Adrenal gland (tissue), 12 donors: ENCODE measurements around the gene ICOSLG. TPM values are rescaled to one million over a fixed set of nuclear protein-coding genes. Genes with fewer than 3 reads are reported as not detected.

ENCODE experiments used
- DNase-seq, 7 donors: peaks; one replicate each; pipeline ENCODE4 v3.0.0-alpha.2; 2019 to 2020
- H3K27ac ChIP-seq, 5 donors: fragments of 200-600 bp; sonication (generic) in 4 of 5; 1 replicate in 3 of 5; 2 replicates in 2 of 5; pipeline versions ENCODE4 v1.5.1 to v1.8.0; 2016 to 2020; ENCODE audit warnings: mild to moderate bottlenecking in 1 of 5
- H3K27me3 ChIP-seq: fragments of 200-600 bp; 2 replicates; pipeline ENCODE4 v1.8.0; 2021
- H3K36me3 ChIP-seq, 2 donors: fragments of 200-600 bp; replicated peaks in 1 of 2; 1 replicate in 1 of 2; 2 replicates in 1 of 2; pipeline versions ENCODE4 v1.5.1 to v1.8.0; 2018 to 2022
- H3K4me1 ChIP-seq, 2 donors: fragments of 200-600 bp; replicated peaks in 1 of 2; 1 replicate in 1 of 2; 2 replicates in 1 of 2; pipeline versions ENCODE4 v1.5.1 to v1.8.0; 2018 to 2021
- H3K4me3 ChIP-seq, 4 donors: fragments of 200-600 bp; sonication (generic) in 3 of 4; one replicate each; pipeline ENCODE4 v1.5.1; 2016 to 2018
- H3K9me3 ChIP-seq, 3 donors: fragments of 200-600 bp; sonication (generic) in 1 of 3; replicated peaks in 1 of 3; 1 replicate in 2 of 3; 2 replicates in 1 of 3; pipeline versions ENCODE4 v1.5.1 to v1.8.0; 2016 to 2021
- CTCF ChIP-seq, 6 experiments: fragments of 450-650 bp in 4 of 6; fragments of 200-600 bp in 2 of 6; sonication (generic) in 1 of 6; IDR thresholded peaks; 1 replicate in 5 of 6; 2 replicates in 1 of 6; pipeline versions ENCODE4 v1.5.1 to v1.8.0; 2016 to 2021; ENCODE audit warnings: antibody characterized with exemption in 6 of 6, mild to moderate bottlenecking in 2 of 6, moderate library complexity in 1 of 6
- POLR2A ChIP-seq, 2 donors: fragments of 450-650 bp; IDR thresholded peaks; one replicate each; pipeline ENCODE4 v1.6.1; 2017; ENCODE audit warnings: antibody characterized with exemption in 2 of 2, mild to moderate bottlenecking in 2 of 2, moderate library complexity in 1 of 2
- WGBS, 4 donors: extraction: QIAGEN DNeasy Blood & Tissue Kit in 2 of 4; methylation state at CpG; one replicate each; pipeline versions ENCODE4 v1.1.5 to v1.1.7; 2013 to 2017; 5-methylcytosine and 5-hydroxymethylcytosine counted together
- intact Hi-C, 2 donors: fragments of 100-400 bp; cut with DNase I; formaldehyde crosslinking; loops; one replicate each; pipeline versions ENCODE4 v1.14.1 to v1.15.0; 2022 to 2023
- polyA plus RNA-seq, 3 donors: library from polyadenylated mRNA; stranded (reverse); fragments of 200-250 nt in 2 of 3; fragments of 350-450 nt in 1 of 3; fragmentation: Illumina TruSeq in 1 of 3; extraction: RNeasy Lipid Tissue Mini Kit (QIAGEN cat#74804) in 1 of 3; gene quantifications; one replicate each; pipeline ENCODE4 v1.2.3, GENCODE V29; 2013 to 2014
- total RNA-seq, 9 donors: library from RNA; depleted of rRNA in 4 of 9; stranded (reverse); fragments of >200 nt in 4 of 9; fragments of 120-200 nt in 1 of 9; fragmentation: NEBNext Ultra II Directional in 1 of 9; extraction: Animal tissue kit (Norgen Biotek cat#: 25700) in 1 of 9; gene quantifications; one replicate each; pipeline versions ENCODE4 v1.1.0 to v1.2.4, GENCODE V29; 2013 to 2023
- donor health status: healthy with polysubstance abuse.
- donor health status: Bipolar disorder and iron deficiency.
- donor health status: DM: yes; HTN: yes; CAD: no.
- donor health status: DM: no; HTN: no; CAD: no.
- donor health status: DM: no; HTN: no; CAD: no.
- donor health status: DM: yes; HTN: yes; CAD: no.

ICOSLG gene
- total and polyA plus RNA-seq, 12 donors: 0.11 to 4.0 (median 1.7) TPM

GRCh38 chr21:44273046-44273445, 32.3 kb upstream of the ICOSLG start:
- H3K4me1 ChIP-seq: no peaks in the 10 kb centered on the region
- no peaks in the 10 kb centered on the region for H3K36me3 ChIP-seq
- no peak overlapping the region for H3K27ac ChIP-seq
- no peak overlapping the region for H3K4me3 ChIP-seq
- TF ChIP-seq POLR2A (IDR thresholded peaks at IDR 0.05) (no peak), CTCF (IDR thresholded peaks at IDR 0.05) (no peak)
- no peaks in the 10 kb centered on the region for H3K9me3 ChIP-seq
- no peaks in the 10 kb centered on the region for H3K27me3 ChIP-seq
- WGBS, 4 donors: 80 to 88% (median 84%) methylated on average over 1 to 7 of the region's 7 CpGs
- DNase-seq: peak in 1 of 7 donors; percentile 6
- intact Hi-C loops: no loop called here

GRCh38 chr21:44272284-44272858, 31.6 kb upstream of the ICOSLG start:
- intact Hi-C loops: no loop called here
- Histone ChIP-seq H3K27me3 (no peaks in the 10 kb centered on the region), H3K27ac (no peak overlapping the region), H3K4me3 (no peak overlapping the region), H3K4me1 (no peaks in the 10 kb centered on the region), H3K9me3 (no peaks in the 10 kb centered on the region), H3K36me3 (no peaks in the 10 kb centered on the region)
- DNase-seq: no peak
- TF ChIP-seq CTCF (IDR thresholded peaks at IDR 0.05) (no peak), POLR2A (IDR thresholded peaks at IDR 0.05) (no peak)
- 80 to 86% (median 83%) methylated on average over 11 to 18 of the region's 18 CpGs for whole genome bisulfite sequencing, 4 donors

GRCh38 chr21:44271558-44272283, 31.0 kb upstream of the ICOSLG start:
- Histone ChIP-seq H3K4me1 (no peaks in the 10 kb centered on the region), H3K27ac (no peak overlapping the region), H3K4me3 (no peak overlapping the region), H3K9me3 (no peaks in the 10 kb centered on the region), H3K36me3 (no peaks in the 10 kb centered on the region), H3K27me3 (no peaks in the 10 kb centered on the region)
- no peak for DNase-seq
- TF ChIP-seq CTCF (IDR thresholded peaks at IDR 0.05) (no peak), POLR2A (IDR thresholded peaks at IDR 0.05) (no peak)
- intact Hi-C loops: no loop called here
- 82 to 89% (median 84%) methylated on average over 13 to 18 of the region's 18 CpGs for WGBS, 4 donors

DNA sequence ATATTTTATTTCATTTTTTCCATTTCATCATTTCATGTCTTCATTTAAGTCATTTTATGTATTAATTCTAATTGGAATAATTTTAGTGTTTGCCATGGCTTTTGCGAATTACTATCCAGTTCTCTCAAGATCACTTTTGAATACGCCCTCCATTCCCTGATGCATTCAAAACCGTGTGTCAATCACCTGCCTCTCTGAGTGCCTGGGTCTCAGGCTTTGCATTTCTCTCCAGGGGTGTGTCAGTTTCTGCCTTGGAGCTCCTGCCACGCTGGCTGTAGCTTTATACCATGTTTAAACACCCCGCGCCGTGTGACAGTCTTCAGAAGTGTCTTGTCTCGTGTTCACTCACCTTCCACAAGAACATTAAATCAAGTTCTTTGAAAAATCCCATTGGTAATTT, 28.3 kb upstream of the ICOSLG start:
- H3K27ac ChIP-seq: no peak overlapping the region
- no peaks in the 10 kb centered on the region for H3K27me3 ChIP-seq
- H3K4me1 ChIP-seq: no peaks in the 10 kb centered on the region
- intact Hi-C loops: no loop called here
- no peak overlapping the region for H3K4me3 ChIP-seq
- H3K36me3 ChIP-seq: no peaks in the 10 kb centered on the region
- 73 to 83% (median 74%) methylated on average over 8 of the region's 8 CpGs for WGBS, 4 donors
- TF ChIP-seq POLR2A (IDR thresholded peaks at IDR 0.05): no peak
- TF ChIP-seq CTCF (IDR thresholded peaks at IDR 0.05): no peak
- no peaks in the 10 kb centered on the region for H3K9me3 ChIP-seq
- no peak for DNase-seq
